ENCODE results near the gene ZFHX3.
A peak's percentile ranks its signal among the peaks of the same experiment; 100 is the strongest.

ZFHX3 gene

GRCh38 chr16:73043828-73044467, 4.0 kb downstream of the ZFHX3 start:
- Histone ChIP-seq H4K20me1 (peaks cover 0 to 79% (median 12%) of the 10 kb centered on the region in 11 experiments; a peak in 14 of 22 replicates), H3K27me3 (peaks cover under 1 to 67% (median 48%) of the 10 kb centered on the region in 11 experiments; a peak in 20 of 22 replicates), H3K4me2 (peak overlapping the region in 3 of 11 experiments; percentile 25 to 63 (median 62); a peak in 5 of 22 replicates), H3K4me1 (peaks cover 14 to 90% (median 18%) of the 10 kb centered on the region in 10 experiments), H3K4me3 (no peak overlapping the region), H3K9me3 (replicated peaks in 1 of 11) (no peaks in the 10 kb centered on the region), H3K36me3 (peaks cover 0 to 3% (median 0%) of the 10 kb centered on the region in 11 experiments; a peak in 1 of 22 replicates), H3K9ac (no peak overlapping the region), H3K27ac (no peak overlapping the region)
- no peak for TF ChIP-seq Cebpa-rat (IDR thresholded peaks at IDR 0.05)

GRCh38 chr16:73042807-73043206, 5.1 kb downstream of the ZFHX3 start:
- Histone ChIP-seq H3K36me3 (peaks cover 0 to 3% (median 0%) of the 10 kb centered on the region in 11 experiments; a peak in 1 of 22 replicates), H3K27me3 (peaks cover 0 to 60% (median 40%) of the 10 kb centered on the region in 11 experiments; a peak in 20 of 22 replicates), H3K4me2 (peak overlapping the region in 2 of 11 experiments; percentile 62 to 63; a peak in 3 of 22 replicates), H3K9me3 (replicated peaks in 1 of 11) (no peaks in the 10 kb centered on the region), H3K27ac (no peak overlapping the region), H3K4me1 (peaks cover 10 to 95% (median 15%) of the 10 kb centered on the region in 10 experiments; a peak in 19 of 20 replicates), H4K20me1 (peaks cover 0 to 91% (median 8%) of the 10 kb centered on the region in 11 experiments; a peak in 13 of 22 replicates), H3K9ac (no peak overlapping the region), H3K4me3 (no peak overlapping the region)
- no peak for TF ChIP-seq Cebpa-rat (IDR thresholded peaks at IDR 0.05)

GRCh38 chr16:73041676-73042075, 6.3 kb downstream of the ZFHX3 start:
- peaks cover 13 to 94% (median 19%) of the 10 kb centered on the region in 10 experiments for H3K4me1 ChIP-seq
- H3K27me3 ChIP-seq, result peaks cover 7 to 60% (median 40%) of the 10 kb centered on the region in 11 experiments; a peak in 20 of 22 replicates

GRCh38 chr16:73040735-73041402, 7.1 kb downstream of the ZFHX3 start:
- TF ChIP-seq Cebpa-rat (IDR thresholded peaks at IDR 0.05), result no peak
- Histone ChIP-seq H3K27ac (no peak overlapping the region), H3K36me3 (peaks cover 0 to 3% (median 0%) of the 10 kb centered on the region in 11 experiments; a peak in 1 of 22 replicates), H3K9ac (no peak overlapping the region), H3K27me3 (peaks cover 9 to 60% (median 40%) of the 10 kb centered on the region in 11 experiments; a peak in 20 of 22 replicates), H3K9me3 (replicated peaks in 1 of 11) (no peaks in the 10 kb centered on the region), H4K20me1 (peaks cover 0 to 91% (median 0%) of the 10 kb centered on the region in 11 experiments; a peak in 8 of 22 replicates), H3K4me2 (peak overlapping the region in 2 of 11 experiments; percentile 62 to 63; a peak in 3 of 22 replicates), H3K4me1 (peaks cover 21 to 94% (median 27%) of the 10 kb centered on the region in 10 experiments), H3K4me3 (no peak overlapping the region)

More at GRCh38 chr16:73041676-73042075, 6.3 kb downstream of the ZFHX3 start:
- Histone ChIP-seq H3K9me3 (replicated peaks in 1 of 11) (no peaks in the 10 kb centered on the region), H4K20me1 (peaks cover 0 to 96% (median 1%) of the 10 kb centered on the region in 11 experiments; a peak in 10 of 22 replicates), H3K4me3 (no peak overlapping the region), H3K36me3 (peaks cover 0 to 3% (median 0%) of the 10 kb centered on the region in 11 experiments; a peak in 1 of 22 replicates), H3K9ac (no peak overlapping the region), H3K27ac (no peak overlapping the region), H3K4me2 (peak overlapping the region in 3 of 11 experiments; percentile 20 to 63 (median 62); a peak in 5 of 22 replicates)
- TF ChIP-seq Cebpa-rat (IDR thresholded peaks at IDR 0.05), result no peak

GRCh38 chr16:73040136-73040535, 7.8 kb downstream of the ZFHX3 start:
- H3K4me2 ChIP-seq, result peak overlapping the region in 2 of 11 experiments; percentile 25 to 35; a peak in 4 of 22 replicates
- peaks cover 0 to 93% (median 0%) of the 10 kb centered on the region in 11 experiments; a peak in 7 of 22 replicates for H4K20me1 ChIP-seq
- peaks cover 26 to 94% (median 34%) of the 10 kb centered on the region in 10 experiments for H3K4me1 ChIP-seq
- H3K9ac ChIP-seq, result no peak overlapping the region
- TF ChIP-seq Cebpa-rat (IDR thresholded peaks at IDR 0.05), result no peak
- H3K4me3 ChIP-seq, result no peak overlapping the region
- H3K27ac ChIP-seq, result no peak overlapping the region
- no peaks in the 10 kb centered on the region for H3K9me3 ChIP-seq (replicated peaks in 1 of 11)
- H3K27me3 ChIP-seq, result peaks cover 16 to 61% (median 41%) of the 10 kb centered on the region in 11 experiments; a peak in 21 of 22 replicates
- H3K36me3 ChIP-seq, result peaks cover 0 to 3% (median 0%) of the 10 kb centered on the region in 11 experiments; a peak in 1 of 22 replicates

- H3K4me1 ChIP-seq, result peaks cover 33 to 94% (median 45%) of the 10 kb centered on the region in 10 experiments
These were observed 9.9 kb downstream of the ZFHX3 start for GRCh38 chr16:73037845-73038570.

GRCh38 chr16:73037331-73037745, 10.6 kb downstream of the ZFHX3 start:
- Histone ChIP-seq H3K4me3 (no peak overlapping the region), H3K9ac (no peak overlapping the region), H3K9me3 (replicated peaks in 1 of 11) (no peaks in the 10 kb centered on the region), H3K4me2 (peak overlapping the region; percentile 69 to 88 (median 78)), H3K36me3 (peaks cover 0 to 3% (median 0%) of the 10 kb centered on the region in 11 experiments; a peak in 1 of 22 replicates), H3K27ac (no peak overlapping the region), H3K27me3 (peaks cover 35 to 64% (median 60%) of the 10 kb centered on the region in 11 experiments), H3K4me1 (peaks cover 39 to 94% (median 52%) of the 10 kb centered on the region in 10 experiments), H4K20me1 (peaks cover 0 to 91% (median 0%) of the 10 kb centered on the region in 11 experiments; a peak in 7 of 22 replicates)
- TF ChIP-seq Cebpa-rat (IDR thresholded peaks at IDR 0.05), result no peak

More at GRCh38 chr16:73037845-73038570, 9.9 kb downstream of the ZFHX3 start:
- Histone ChIP-seq H3K4me3 (no peak overlapping the region), H3K9ac (no peak overlapping the region), H3K27ac (no peak overlapping the region), H3K4me2 (peak overlapping the region in 8 of 11 experiments; percentile 5 to 83 (median 32); a peak in 9 of 22 replicates), H4K20me1 (peaks cover 0 to 91% (median 0%) of the 10 kb centered on the region in 11 experiments; a peak in 7 of 22 replicates), H3K27me3 (peaks cover 32 to 64% (median 53%) of the 10 kb centered on the region in 11 experiments), H3K36me3 (peaks cover 0 to 3% (median 0%) of the 10 kb centered on the region in 11 experiments; a peak in 1 of 22 replicates), H3K9me3 (replicated peaks in 1 of 11) (no peaks in the 10 kb centered on the region)
- TF ChIP-seq Cebpa-rat (IDR thresholded peaks at IDR 0.05), result no peak

Data from BLaER1 treated with 17β-estradiol and CSF1 and Interleukin-3, amounts not matched to agents 10 nM and 100 nM (cell line).